HG03571 (cell line): ENCODE data around the gene INSC.
A peak's percentile ranks its signal among the peaks of the same experiment; 100 is the strongest.

Source experiments
- ATAC-seq: cut with Tn5 transposase; IDR thresholded peaks from one replicate; pipeline ENCODE4 v1.9.1; 2021; ENCODE audit not compliant: unreplicated experiment

INSC gene

DNA sequence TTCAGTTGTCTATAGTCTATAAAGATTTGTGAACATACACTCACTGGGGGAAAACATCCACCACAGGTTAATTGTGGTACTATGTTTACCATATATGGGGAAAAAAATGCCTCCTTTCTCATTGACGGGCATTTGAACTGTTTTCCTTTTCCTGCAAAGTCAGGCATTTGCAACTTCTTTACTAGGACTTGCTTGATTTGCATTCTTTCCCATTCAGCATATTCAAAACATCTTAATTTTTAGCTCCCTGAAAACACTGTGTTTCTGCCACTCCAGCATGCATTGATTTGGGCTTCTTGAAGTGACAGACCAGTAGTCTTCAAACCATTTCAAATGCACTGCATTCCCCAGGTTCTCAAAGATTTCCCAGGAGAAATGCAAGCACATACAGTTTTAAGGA lies 67.6 kb downstream of the INSC start:
- ATAC-seq: no peak

DNA sequence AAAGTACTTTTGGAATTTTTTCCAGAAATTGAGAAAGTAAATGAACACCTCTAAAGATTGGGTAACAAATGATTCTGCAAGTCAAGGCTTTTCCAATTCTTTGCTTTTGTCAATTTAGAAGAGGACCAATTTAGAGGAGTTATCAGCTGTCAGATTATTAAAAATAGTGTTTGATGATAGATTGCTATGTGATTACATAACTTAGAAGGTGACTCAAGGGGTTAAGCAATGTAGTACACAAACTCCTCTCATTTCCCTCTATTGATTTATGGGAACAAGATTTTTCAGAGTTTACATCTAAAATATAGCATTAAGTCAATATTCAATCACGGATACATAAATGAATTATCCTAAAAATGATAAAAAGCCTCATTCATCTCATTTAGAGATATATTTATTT lies 70.3 kb downstream of the INSC start:
- no peak for ATAC-seq

DNA sequence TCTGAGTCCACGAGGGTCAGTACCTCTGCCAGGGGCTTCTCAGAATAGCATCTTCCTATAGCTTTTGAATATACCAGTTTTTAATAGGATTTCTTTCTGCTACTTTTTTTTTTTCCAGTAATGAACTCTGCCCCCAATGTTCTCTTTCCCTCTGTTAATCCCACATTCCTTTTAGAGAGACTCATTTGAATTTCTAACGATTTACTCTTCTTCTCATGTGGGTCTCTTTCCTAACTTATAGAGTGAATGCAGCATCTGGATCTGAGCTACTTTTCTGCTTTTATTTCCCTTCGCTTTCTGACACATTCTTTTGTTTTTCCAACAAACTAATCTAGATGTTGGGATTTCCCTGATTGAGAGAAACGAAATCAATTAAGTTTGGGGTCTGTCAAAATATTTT lies 71.4 kb downstream of the INSC start:
- ATAC-seq: no peak

DNA sequence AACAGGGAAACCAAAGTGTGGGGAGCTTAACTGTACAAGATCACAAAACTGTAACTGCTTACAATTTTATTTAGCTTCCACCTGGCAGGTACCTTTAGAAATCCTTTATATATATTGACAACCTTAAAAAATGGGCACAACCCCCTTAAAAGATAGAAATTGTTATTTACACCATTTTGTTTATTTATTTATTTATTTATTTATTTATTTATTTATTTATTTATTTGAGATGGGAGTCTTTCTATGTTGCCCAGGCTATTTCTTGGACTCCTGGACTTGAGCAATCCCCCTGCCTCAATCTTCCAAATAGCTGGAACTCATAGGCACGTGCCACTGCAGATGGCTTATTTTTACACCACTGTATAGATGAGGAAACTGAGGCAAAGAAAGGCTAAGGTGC lies 74.5 kb downstream of the INSC start:
- no peak for ATAC-seq

DNA sequence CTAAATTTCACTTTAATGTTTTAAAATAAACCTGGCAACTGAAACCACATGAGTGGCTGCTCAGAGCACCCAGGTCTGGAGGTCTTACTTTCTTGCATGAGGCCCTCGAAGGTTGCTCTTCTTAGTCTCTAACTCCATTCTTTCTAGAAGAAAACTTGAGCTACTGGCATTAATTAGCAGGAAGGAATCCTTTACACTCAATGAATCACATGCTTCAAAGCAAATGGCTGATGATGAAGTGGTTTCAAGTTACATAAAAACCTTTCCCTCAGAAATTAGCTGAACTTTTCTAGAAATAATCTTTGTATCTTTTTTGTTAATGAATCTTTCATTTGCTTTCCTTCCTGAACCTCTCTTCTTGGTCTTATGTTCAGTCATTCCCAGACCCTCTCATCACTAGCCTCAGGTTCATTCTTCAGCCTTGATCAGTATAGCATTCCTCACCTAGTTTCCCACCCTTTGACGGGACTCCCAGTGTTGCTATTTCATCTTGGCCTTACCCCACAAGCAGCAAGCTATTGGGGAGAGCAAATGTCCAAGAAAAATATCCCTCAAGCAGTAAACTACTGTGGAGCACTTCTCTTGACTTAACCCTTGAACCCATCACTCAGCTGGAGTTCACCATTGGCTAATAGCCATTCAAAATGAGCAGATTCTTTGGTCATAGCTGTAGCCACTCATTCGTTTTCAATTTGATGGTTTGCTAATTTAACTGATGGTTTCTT lies 75.1 kb downstream of the INSC start:
- no peak for ATAC-seq

DNA sequence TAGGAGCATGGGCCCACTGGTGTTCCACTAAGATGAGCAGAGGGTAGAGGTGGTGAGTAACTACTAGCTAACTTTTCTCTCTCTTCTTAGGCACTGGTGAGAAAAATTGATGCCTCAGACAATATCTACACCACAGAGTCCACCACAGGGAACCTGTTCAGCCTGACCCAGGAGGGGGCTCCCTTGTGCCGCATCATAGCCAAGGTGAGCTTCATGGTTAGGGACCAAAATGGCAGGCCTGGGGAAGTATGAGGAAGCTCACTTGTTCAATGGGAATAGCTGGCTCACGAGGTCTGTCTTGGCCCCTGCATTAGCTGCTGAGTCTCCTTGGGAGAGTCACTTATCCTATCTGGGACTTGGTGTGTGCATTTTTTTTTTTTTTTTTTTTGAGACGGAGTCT lies 75.9 kb downstream of the INSC start:
- no peak for ATAC-seq

DNA sequence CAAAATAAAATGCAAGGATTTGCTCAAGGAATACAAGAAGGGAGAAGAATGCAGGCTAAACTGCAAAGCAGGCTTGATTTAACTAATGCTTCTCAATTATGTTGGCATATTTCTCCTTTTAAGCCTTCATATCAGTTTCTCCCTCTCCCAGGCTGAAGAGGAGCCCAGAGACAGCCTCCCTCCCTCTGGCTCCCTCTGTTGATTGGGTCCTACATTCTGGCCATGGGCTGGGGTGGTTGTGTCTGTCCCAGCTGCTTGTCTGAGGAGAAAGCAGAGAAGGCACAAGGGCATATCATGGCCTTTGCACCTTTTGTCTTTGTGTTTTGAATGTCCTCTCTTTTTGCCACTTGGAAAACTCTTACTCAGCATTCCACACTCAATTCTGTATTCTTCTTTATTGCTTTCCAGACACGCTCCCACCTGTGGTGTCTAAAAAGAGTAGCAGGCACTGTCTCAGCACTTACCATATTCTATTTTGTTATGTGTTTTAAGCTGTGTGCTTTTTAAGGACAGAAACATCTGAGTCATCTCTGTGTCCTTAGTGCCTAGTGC lies 77.4 kb downstream of the INSC start:
- ATAC-seq: no peak

DNA sequence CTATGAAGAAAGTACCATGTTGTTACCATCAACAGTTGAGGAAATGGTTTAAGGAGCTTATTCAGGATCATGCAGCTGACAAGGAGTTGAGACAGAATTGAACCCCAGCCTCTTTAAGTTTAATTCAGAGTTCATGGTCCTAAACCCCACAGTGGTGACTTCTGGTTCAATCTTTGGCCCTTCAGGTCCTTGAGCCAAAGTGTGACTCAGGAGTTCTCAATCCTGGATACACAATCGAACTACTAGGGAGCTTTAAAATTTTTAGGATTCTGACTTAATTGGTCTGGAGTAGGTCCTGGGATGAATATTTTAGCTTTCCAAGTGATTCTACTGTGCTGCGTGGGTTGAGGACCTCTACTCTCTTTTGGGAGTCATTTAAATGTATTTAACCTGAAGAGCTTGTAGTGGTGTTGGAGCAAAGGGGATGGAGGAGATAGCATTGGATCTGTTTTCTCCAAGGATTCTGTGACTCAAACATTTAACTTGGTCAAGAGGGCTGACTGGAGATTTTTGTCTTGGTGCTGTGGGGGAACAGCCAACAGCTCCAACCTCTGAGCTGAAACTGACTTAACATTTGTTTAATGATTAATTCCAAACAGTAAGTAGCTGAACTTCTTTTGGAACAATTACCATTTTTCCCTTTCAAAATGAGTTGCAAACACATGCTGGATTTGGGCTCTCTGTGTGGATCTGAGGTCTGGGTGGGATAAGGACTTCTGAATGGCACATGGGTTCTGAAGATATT lies 80.1 kb downstream of the INSC start:
- no peak for ATAC-seq

DNA sequence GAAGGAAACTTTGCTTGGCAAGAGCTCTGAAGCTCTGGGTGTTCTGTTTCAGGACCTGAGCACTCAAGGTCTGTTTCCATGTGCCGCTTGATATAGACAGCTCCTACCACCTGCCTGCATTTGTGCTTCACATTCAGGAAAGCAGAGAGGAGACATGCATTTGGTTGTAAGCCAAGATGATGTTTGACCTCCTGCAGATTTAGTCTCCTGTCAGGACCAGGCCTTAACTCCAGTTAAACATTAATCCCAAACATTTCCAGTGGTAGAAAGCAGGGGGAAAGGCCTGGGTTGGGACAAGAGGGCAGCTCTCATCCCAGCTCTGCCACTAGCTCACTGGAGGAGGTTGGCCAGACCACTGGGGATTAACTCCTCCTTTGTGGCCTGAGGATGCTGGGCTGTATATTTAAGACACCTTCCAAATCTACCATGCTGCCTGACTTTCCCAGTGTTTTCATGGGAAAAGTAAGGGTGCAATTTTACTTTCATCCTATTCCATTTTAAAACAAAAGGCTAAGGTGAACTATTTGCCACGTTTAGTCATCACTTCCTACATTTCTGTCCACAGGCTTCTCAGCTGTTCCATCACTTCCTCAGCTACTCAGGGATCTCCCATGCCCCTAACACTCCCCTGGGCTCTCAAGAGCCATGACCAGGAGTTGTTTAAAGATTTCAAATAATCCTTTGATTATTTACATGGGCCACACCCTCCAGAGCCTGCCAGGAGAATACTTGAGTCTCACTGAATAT lies 80.9 kb downstream of the INSC start:
- no peak for ATAC-seq

DNA sequence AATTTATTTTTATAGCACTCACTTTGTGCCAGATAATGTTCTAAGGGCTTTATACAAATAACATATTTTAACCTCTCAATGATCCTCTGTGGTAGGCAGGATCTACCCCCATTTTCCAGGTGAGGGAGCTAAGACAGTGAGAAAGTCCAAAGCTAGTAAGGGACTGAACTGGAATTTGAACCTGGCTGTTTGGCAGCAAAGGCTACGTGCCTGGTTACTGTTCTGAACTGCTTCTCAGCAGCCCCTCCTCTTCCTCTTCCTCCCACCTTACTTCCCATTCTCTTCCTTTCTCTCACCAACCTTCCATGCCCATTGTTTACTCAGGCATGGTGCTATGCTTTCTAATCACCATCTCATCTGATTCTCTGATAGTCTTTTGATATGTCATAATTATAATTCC lies 82.0 kb downstream of the INSC start:
- ATAC-seq: no peak

DNA sequence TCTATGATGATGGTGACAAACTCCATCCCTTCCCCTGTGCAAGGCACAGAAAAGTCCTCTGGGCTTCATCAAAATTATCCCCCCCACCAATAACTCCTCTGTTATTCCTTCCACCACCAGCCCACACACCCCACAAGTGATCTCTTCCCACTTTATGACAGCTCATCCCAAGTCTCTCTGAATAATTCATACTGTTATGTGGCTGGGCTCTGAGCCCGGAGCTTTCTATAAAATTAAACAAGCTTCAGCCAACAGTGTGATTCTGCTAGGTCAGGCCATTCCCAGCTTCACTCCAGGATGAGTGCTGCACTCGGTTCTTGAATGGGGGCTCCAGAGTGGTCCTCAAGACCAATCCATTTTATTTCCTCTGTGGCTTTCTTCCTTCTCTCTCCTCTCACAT lies 83.0 kb downstream of the INSC start:
- no peak for ATAC-seq

DNA sequence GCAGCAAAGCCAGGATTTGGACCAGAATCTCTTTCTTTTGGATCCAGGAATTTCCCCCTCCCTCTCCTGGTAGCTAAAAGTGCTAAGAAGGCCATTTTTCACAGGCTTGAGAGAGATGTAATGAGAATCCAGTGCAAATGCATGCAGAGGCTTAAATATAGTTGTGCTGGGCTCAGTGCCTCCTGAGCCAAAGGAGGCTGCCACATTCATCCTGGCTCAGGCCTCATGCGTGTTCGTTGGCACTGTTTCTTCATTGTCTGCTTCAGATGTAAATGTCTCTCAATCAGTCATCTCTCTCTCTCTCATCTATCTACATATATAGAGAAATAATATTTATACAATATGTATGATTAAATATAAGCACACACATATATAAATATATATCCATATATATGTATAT lies 83.6 kb downstream of the INSC start:
- no peak for ATAC-seq

DNA sequence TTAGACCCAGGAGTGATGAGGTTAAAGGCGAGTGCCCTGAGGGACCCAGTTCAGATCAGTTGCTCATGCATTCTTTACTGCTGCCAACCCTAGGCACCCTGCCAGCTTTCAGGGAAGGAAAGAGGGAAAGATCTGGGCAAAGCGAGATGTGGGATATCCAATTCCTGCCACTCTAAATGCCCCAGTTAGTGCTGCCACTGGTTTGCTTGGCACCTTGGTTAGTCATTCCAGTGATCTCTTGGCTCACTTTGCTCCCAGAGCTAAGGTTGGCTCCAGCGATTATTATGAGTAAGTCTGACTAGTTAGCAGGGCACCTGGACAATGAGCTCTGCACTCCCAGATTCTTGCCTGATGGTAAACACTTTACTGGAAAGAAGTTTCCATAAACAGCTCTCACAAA lies 85.0 kb downstream of the INSC start:
- no peak for ATAC-seq

DNA sequence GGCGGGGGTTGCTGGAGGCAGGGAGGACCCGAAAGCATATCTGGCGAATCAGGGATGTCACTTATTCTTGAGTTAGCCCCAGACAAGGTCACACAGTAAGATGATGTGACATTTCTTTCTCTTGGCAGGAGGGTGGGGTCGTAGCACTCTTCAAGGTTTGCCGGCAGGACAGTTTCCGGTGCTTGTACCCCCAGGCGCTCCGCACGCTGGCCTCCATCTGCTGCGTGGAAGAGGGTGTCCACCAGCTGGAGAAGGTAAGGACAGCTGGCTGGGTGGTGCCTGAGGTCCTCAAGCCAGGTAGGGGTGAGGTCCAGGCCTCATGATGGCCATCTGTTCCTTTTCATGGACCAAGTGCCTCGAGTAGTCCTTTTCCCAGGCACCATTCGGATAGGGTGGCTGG lies 86.0 kb downstream of the INSC start:
- ATAC-seq: no peak

DNA sequence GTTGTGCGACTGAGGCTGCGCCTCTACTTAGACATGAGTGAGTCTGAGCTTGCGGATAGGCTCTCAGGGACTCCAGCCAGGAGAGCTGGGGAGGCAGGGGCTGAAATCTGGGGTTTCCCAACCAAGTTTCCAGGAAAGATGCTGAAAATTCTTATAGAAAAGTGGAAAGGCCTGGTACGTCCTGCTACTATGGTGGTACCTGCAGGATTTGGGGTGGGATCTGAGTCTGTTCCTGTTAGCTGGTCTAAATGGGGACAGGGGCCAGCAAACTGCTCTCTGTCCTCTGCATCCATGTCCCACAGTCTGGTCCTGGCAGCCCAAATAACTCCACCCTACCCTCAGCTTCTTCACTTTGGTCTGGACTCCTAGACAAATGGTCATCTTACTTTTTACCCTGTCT lies 86.9 kb downstream of the INSC start:
- no peak for ATAC-seq

DNA sequence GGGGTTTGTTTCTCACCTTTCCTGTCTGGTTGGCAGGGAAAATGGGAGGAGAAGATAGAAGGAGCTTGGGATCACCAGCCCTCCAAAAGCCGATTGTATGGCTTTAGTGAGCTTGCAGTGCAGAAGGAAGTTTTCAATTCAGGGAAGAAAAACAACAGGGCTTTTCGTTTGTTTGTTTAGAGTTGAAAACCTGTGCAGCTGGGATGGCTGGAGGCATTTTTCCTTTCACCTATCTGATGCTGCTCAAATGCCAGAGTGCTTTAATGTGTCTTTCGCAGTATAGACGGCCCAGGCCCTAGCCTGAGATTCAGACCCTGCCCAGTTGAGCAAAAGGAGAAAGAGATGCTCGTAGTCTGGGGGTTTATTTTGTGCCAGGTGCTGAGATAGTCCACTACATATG lies 87.9 kb downstream of the INSC start:
- no peak for ATAC-seq

DNA sequence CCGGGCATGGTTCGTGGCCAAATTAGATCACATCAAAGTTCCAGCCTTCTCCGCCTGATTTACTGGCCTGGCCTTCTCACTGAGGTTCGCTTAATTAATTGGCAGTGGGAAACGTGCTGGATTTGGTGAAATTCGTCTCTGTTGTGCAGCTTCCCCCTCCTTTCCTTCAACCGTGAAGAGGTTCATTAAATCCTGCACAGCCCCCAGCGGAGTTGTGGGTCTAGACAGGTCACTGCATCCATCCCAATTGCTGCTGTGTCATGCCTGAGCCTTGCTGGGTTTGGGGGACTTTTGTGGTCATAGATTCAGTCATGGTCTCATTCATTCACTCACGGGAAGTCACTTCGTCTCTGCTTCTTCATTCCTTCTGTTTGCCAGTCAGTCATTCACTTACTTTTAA lies 90.0 kb downstream of the INSC start:
- ATAC-seq: no peak

DNA sequence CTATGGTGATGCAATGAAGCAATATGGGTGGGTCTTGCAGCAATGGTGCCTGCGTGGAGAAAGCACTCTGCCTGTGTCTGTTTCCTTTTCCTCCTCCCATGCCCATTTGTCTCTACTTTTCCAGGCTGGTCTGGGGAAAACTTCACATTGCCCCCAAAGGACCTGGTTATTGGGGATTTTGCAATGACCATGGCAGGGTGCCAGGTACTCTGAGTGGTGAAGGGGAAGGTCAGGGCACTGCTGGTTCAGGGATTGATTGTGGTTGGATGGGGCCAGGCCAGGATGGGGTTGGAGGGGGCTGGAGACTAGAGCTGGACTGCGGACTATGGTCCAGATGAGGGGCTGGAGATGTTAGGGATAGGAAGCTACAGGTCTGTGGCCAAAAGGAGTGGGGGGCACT lies 92.1 kb downstream of the INSC start:
- ATAC-seq: no peak

DNA sequence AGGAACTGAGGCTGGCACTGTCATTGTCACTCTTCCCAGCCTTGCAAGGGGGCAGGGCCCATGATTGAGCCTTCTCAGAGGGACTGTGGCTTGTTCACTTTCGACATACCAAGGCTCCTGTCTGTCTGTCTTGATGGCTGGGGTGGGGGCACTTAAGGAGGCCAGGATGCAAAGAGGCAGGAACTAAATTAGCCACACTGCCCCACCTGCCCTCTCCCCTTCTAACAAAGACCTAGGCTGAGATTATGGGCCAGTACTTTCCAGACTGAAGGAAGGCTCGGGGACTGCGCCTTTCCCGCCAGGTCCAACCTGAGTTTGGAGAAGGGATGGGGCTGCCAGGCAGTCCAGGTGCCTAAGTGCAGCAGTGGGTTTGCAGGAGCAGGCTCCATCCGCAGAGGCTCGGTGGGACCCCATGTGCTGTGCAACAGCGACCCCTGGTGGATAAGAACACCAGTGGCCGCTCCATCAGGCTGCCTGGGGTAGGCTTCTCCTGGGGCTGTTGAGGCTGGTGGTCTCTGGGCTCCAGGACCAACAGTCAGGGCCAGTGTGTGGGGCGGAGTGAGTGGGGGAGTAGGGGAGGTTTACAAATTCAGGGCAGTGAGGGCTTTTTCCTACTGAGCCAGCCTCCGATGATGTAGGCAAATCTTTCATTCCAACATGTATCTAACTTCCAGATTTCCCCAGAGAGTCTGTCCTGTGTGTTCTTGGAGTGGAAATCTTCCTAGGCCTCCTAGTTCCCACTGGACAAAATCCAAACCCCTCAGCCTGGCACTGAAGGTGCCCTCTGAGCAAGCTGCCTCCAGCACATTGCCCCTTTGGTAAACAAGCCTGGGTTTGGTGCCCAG lies 93.9 kb downstream of the INSC start:
- peak; percentile 82 for ATAC-seq

DNA sequence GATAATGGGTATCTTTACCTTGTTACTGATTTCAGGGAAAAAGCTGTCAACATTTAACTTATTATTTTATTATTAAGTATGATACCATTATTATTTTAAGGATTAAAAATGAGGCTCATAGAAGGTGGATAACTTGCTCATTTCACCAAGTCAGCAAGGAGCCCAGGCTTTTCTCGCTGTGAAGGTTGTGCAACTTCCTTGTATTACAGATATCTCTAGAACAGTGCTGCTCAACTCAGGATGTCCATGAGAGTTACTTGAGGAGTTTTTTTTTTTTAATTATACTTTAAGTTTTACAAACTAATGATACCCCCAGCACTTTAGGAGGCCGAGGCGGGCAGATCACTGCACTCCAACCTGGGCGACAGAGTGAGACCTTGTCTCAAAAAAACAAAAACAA lies 98.2 kb downstream of the INSC start:
- no peak for ATAC-seq
